Activated gamma-delta T cell treated with anti-CD3 and anti-CD28 coated beads, Interleukin-2, amount 50 U/mL, for 16 hours (primary cell): ENCODE measurements around the gene NLRC5.

ENCODE experiments used
- DNase-seq: peaks from one replicate; pipeline ENCODE4 v3.0.0-alpha.2; 2020; ENCODE audit warnings: low read depth

NLRC5 gene, protein sequence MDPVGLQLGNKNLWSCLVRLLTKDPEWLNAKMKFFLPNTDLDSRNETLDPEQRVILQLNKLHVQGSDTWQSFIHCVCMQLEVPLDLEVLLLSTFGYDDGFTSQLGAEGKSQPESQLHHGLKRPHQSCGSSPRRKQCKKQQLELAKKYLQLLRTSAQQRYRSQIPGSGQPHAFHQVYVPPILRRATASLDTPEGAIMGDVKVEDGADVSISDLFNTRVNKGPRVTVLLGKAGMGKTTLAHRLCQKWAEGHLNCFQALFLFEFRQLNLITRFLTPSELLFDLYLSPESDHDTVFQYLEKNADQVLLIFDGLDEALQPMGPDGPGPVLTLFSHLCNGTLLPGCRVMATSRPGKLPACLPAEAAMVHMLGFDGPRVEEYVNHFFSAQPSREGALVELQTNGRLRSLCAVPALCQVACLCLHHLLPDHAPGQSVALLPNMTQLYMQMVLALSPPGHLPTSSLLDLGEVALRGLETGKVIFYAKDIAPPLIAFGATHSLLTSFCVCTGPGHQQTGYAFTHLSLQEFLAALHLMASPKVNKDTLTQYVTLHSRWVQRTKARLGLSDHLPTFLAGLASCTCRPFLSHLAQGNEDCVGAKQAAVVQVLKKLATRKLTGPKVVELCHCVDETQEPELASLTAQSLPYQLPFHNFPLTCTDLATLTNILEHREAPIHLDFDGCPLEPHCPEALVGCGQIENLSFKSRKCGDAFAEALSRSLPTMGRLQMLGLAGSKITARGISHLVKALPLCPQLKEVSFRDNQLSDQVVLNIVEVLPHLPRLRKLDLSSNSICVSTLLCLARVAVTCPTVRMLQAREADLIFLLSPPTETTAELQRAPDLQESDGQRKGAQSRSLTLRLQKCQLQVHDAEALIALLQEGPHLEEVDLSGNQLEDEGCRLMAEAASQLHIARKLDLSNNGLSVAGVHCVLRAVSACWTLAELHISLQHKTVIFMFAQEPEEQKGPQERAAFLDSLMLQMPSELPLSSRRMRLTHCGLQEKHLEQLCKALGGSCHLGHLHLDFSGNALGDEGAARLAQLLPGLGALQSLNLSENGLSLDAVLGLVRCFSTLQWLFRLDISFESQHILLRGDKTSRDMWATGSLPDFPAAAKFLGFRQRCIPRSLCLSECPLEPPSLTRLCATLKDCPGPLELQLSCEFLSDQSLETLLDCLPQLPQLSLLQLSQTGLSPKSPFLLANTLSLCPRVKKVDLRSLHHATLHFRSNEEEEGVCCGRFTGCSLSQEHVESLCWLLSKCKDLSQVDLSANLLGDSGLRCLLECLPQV (N-terminal part only)

DNA sequence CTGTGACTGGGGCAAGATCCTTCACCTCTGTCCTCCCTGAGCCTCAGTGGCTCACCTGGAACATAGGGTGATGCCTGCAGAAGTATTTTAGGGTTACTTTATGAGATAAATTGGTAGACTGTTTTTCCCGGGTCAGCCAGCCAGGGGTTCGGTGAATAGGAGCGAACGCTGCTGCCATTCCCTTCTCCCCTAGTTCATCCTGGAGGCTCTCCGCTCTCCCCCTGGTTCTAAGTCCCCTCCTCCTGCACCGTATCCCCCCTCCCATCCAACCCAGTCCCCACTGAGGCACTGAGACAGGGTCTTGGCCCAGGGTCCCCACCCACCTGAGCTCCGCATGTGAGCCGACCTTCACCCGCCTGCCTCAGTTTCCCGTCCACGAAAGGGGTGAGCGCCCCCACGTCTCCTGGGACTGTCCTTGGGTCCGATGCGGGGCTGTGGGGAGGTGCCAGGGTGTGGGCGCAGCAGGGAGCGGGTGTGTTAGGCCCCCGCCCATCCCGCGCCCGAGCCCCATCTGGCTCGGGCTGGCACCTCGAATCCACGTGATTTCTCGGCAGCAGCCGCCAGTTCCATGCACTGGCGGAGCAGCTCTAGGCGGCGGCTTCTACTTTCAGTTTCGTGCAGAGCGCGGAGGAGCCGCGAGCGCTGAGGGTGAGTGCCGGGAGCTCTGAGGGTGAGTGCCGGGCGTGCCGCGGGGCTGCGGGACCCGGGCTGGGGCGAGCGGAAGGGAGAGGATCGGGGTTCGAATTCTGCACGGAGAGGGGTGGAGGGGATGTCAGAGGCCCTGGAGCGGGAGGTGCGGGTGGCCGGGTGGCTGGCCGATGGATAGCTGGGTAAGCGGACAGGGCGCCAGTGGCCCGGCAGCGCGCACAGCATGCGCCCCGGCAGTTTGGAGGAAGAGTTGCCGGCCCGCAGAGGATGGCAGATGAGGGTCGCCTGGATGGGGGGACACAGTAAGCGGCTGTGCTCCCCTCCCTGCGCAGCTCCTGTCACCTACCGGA is at the start of gene NLRC5:
NLRC5 (plus strand) TSS at position 610 of the 998 bp plus-strand sequence. CDS start 31,156 bp downstream, outside the sequence.
- DNase-seq: peak; percentile 85

- DNase-seq: no peak
Measured at GRCh38 chr16:56939801-56940200, 49.6 kb upstream of the NLRC5 start.

DNA sequence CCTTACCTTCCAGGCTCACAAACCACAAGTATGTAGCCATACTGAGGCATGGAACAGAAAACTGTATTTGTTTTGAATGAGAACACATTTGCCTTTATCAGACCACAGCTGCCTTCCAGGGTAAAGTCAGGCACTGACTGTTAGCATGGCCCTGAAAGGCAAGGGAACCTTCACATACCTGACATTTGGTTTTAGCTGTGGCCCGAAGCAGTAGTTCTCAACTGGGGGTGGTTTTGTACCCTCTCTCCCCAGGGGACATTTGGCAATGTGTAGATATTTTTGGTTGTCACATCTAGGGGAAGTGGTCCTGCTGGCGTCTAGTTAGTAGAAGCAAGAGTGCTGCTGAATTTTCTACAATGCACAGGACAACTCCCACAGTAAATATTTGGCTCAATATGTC is 48.3 kb upstream of the NLRC5 start:
- no peak for DNase-seq

DNA sequence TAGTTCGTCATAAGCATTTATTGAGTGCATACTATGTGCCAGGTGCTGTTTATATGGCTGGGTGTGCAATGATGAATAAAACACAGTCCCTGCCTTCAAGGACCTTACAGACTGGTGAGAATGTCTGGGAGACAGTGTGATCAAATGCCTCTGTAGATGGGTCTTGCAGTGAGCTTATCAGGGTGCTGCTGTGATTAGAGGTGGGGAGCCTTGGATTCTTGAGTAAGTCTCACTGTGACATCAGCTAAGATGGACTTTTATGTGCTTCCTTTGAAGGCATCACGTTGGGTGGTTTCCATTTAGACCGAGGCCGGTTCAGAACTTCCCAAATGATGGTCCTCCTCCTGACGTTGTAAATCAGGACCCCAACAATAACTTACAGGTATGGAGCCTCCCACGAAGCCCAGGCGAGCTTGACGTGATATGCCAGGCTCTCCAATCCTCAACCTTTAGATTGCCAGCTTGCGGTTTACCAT is 47.5 kb upstream of the NLRC5 start:
- DNase-seq: no peak

DNA sequence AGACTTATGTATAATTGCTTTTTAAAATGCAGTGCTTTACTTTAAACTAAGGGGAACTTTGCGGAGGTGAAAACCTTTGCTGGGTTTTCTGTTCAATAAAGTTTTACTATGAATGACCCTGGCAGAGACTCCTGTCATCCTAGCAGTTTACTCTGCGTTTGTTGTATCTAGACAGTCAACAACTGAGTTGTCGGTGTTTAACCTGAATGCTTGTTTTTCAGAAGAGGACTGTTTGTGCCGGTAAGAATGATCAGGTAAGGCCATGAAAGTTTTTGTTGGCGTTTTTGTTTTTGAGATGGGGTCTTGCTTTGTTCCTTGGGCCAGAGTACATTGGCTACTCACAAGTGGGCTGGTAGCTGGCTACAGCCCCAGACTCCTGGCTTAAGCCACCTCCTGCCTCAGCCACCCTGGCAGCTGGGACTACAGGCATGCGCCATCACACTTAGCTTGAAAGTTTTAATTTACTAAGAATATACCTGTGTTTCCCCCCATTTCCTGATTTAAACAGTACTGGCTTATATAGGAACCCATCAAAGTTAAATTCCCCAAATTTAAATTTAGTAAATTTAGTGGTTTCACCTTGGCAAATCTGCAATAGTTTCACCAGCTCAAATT is 45.5 kb upstream of the NLRC5 start:
- DNase-seq: no peak

GRCh38 chr16:56944954-56945839 is 44.2 kb upstream of the NLRC5 start:
- DNase-seq: no peak

DNA sequence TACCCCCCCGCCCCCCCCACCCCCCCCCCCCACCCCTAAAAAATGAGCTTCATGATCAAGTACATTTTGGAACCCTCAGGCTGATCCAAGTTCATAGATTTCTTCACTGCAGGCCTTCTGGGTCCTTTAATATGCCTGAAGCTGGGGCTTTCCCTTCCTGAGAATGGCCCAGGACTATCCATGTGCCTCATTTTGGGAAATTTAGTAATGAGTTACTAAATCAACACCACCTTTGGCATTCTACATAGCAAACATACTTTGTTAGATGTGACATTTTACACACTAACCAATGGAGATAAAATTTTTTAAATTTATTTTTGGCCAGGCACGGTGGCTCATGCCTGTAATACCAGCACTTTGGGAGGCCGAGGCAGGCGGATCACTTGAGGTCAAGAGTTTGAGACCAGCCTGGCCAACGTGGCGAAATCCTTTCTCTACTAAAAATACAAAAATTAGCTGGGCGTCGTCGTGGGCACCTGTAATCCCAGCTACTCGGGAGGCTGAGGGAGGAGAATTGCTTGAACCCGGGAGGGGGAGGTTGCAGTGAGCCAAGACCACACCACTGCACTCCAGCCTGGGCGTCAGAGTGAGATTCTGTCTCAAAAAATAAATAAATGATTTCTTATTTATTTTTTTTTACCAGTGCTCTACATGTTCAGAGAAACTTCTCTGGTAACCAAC is 43.4 kb upstream of the NLRC5 start:
- no peak for DNase-seq

DNA sequence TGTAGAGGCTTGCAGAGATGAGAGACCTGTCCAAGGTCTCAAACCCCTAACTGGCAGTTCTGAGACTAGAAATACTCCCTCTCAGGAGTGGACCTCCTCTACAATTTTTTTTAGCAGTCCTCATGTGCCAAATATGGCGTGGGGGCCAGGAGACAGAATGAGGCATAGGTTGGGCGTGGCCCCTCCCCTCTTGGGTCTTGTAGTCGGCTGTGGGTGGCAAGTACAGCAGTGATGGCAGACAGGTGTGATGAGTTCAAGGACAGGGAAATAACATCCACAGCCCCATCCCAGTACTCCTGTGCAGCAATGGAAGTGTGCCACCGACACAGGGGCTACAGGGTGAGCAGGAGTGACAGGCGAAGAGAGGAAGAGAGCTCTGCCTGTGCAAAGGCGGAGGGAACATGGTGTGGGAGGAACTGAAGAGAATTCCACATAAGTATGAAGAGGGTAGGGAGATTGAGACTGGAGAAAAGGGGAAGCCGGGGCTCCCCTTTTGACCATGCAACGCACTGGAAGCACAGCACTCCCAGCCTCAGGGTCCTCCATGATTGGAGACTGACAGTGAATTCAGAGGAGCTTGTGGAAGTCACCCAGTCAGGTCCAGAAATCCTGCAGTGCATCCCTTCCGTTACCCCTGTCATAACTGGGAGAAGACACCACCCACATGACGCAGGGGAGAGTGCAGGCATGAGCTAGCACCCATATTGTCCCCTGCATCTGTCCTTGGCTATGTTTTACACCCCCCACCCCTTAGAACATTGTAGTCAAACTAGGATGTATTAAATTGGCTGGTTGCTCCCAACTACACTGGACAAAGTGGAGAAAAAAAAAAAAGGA is 42.4 kb upstream of the NLRC5 start:
- DNase-seq: no peak

- DNase-seq: no peak
Measured at GRCh38 chr16:56947604-56947995, 41.8 kb upstream of the NLRC5 start.

DNA sequence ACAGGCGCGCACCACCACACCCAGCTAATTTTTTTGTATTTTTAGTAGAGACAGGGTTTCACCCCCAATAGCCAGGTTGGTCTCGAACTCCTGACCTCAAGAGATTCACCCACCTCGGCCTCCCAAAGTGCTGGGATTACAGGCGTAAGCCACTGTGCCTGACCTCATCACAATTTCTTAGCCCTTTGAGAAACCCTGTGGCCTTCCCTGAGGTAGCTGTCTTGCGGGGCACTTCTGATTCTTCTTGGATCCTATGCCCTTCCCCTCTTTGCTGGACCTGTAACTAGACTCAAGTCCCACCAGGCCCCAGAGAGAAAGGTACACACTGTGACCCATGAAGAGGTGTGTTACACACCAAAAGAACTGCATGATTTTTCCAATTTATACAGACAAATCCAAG is 41.1 kb upstream of the NLRC5 start:
- no peak for DNase-seq

DNA sequence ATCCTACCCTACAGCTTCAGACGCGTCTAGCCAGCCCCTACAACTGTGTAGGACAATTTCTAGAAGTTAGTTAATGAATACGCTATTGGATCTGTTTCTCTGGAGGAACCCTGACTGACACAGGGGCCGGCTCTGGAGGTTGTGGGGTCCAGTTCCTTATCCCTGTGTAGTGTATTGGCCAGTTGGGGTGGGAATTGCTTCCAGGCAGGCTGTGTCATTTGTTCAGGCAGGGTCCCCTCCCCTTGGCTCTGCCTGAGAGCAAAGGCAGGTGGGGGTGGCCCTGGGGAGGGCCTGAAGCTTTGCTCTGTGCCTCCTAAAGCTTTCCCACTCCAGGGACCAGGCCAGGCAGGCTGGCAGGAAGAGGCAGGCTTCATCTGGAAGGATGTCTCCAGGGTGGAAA is 39.3 kb upstream of the NLRC5 start:
- DNase-seq: no peak

DNA sequence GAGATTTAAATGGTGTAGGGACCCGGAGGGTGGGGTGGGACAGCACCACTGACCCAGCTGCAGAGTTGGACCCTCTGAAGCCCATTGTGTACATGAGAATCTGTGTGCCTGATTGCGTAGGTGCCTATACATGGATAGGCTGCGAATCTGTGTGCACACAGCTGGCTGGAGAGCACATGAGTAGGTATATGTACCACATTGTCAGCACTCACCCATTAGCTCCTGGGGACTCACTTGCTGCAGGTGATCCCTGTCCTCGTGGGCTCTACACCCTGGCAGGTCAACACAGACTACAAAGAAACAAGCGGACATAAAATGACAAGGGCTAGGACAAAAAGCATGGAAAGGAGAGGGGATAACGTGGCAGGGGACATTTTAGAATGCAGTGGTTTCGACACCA is 38.9 kb upstream of the NLRC5 start:
- DNase-seq: no peak

- DNase-seq: peak; percentile 27
Measured at GRCh38 chr16:56950881-56951771, 38.2 kb upstream of the NLRC5 start.

DNA sequence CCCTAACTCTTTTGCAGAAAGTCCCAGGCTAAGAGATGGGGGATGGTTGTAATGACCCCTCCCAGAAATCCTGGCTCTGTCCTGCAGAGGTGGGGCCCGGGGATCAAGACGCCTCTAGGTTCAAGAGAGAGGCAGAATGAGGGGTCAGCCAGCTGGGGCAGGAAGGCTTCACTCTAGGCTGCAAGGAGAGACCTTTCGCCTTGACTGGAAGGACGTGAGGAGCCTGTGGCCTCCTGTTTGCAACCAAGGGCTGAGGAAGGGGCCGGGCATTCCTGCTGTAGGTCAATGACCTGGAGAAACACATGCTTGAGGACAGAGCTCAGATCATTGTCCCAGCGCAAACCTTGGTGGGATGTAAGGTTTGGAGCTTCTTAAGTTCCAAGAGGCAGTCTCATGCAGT is 36.4 kb upstream of the NLRC5 start:
- DNase-seq: no peak

DNA sequence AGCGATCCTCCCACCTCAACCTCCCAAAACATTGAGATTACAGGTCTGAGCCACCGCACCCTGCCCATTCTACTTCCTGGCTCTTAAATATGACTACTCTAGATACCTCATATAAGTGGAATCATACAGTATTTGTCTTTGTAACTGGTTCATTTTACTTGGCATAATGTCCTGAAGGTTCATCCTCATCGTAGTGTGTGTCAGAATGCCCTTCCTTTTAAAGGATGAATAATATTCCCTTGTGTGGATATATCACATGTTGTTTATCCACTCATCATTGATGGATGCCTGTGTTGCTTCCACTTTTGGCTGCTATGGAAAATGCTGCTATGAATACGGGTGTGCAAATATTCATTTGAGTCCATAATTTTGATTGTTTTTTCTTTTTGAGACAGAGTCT is 33.3 kb upstream of the NLRC5 start:
- no peak for DNase-seq

GRCh38 chr16:56956756-56957155 is 32.6 kb upstream of the NLRC5 start:
- no peak for DNase-seq
